ENCODE results near the gene CHSY1.

Gene CHSY1

GRCh38 chr15:101167411-101167752 is 84.5 kb downstream of the CHSY1 start:
- TF ChIP-seq FOXM1 (IDR thresholded peaks at IDR 0.05; ENCODE audit: borderline replicate concordance, low read depth) (no peak), TEAD4 (IDR thresholded peaks at IDR 0.05) (no peak), YY1 (IDR thresholded peaks at IDR 0.05; ENCODE audit: low read depth) (no peak), ZBTB7A (IDR thresholded peaks at IDR 0.05; ENCODE audit: low read depth) (no peak)

DNA sequence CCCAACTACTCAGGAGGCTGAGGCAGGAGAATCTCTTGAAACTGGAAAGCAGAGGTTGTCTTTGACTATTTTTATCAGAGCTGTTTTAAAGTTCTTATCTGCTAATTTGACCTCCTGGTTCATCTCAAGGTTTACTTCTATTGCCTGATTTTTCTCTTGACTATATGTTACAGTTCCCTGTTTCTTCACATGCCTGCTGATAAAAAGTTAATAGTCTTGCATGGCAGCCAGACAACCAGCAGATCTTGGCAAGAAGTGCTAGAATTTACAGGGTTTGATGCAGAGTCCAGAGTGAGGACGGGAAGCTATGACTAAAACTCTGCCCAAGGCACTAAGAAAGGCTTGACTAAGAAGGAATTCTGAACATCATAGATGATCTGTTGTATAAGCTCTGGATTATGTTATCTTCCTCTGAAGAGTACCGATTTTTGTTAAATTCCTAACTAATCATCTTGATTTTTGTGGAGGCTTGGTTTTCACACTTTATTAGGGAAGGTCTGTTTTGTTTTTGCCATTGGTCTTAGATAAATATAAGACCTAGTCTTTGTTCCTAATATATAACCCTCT is 85.9 kb downstream of the CHSY1 start:
- TF ChIP-seq USF1 (IDR thresholded peaks at IDR 0.05) (no peak), CEBPB (IDR thresholded peaks at IDR 0.05) (no peak), EP300 (IDR thresholded peaks at IDR 0.05; ENCODE audit: borderline replicate concordance) (no peak), NFIC (IDR thresholded peaks at IDR 0.05) (no peak), CREB1 (IDR thresholded peaks at IDR 0.05; ENCODE audit: low read depth) (no peak), TEAD4 (IDR thresholded peaks at IDR 0.05) (no peak), TCF12 (IDR thresholded peaks at IDR 0.05; ENCODE audit: low read depth) (no peak), ZBTB7A (IDR thresholded peaks at IDR 0.05; ENCODE audit: low read depth) (no peak), TAF1 (IDR thresholded peaks at IDR 0.05; ENCODE audit: low read depth) (no peak), FOXM1 (IDR thresholded peaks at IDR 0.05; ENCODE audit: borderline replicate concordance, low read depth) (no peak), RAD21 (IDR thresholded peaks at IDR 0.05; ENCODE audit: low read depth) (no peak), YY1 (IDR thresholded peaks at IDR 0.05; ENCODE audit: low read depth) (no peak), REST (IDR thresholded peaks at IDR 0.05; ENCODE audit: low read depth) (no peak), EGR1 (IDR thresholded peaks at IDR 0.05) (no peak)
- TF ChIP-seq, protein P1, sequence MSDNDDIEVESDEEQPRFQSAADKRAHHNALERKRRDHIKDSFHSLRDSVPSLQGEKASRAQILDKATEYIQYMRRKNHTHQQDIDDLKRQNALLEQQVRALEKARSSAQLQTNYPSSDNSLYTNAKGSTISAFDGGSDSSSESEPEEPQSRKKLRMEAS (IDR thresholded peaks at IDR 0.05): no peak

- TF ChIP-seq TEAD4 (IDR thresholded peaks at IDR 0.05) (no peak), TCF12 (IDR thresholded peaks at IDR 0.05; ENCODE audit: low read depth) (no peak), CEBPB (IDR thresholded peaks at IDR 0.05) (no peak), NFIC (IDR thresholded peaks at IDR 0.05) (no peak), FOXM1 (IDR thresholded peaks at IDR 0.05; ENCODE audit: borderline replicate concordance, low read depth) (no peak), CREB1 (IDR thresholded peaks at IDR 0.05; ENCODE audit: low read depth) (no peak), EGR1 (IDR thresholded peaks at IDR 0.05) (no peak), YY1 (IDR thresholded peaks at IDR 0.05; ENCODE audit: low read depth) (no peak), REST (IDR thresholded peaks at IDR 0.05; ENCODE audit: low read depth) (no peak)
- TF ChIP-seq, protein P1 (IDR thresholded peaks at IDR 0.05): no peak
Measured at GRCh38 chr15:101162701-101163483, 89.0 kb downstream of the CHSY1 start.

- TF ChIP-seq REST (IDR thresholded peaks at IDR 0.05; ENCODE audit: low read depth): no peak
- no peak for TF ChIP-seq EGR1 (IDR thresholded peaks at IDR 0.05)
- TF ChIP-seq USF1 (IDR thresholded peaks at IDR 0.05): no peak
- no peak for TF ChIP-seq TEAD4 (IDR thresholded peaks at IDR 0.05)
- TF ChIP-seq TAF1 (IDR thresholded peaks at IDR 0.05; ENCODE audit: low read depth): no peak
Measured at GRCh38 chr15:101161656-101162055, 90.2 kb downstream of the CHSY1 start.

Measured in Ishikawa (cell line).